HT-29 (cell line): ENCODE measurements around the gene HMGXB3. TPM values are rescaled to one million over a fixed set of nuclear protein-coding genes. Genes with fewer than 3 reads are reported as not detected.

Source experiments
- DNase-seq: peaks from one replicate; pipeline ENCODE4 v3.0.0-alpha.2; 2015; ENCODE audit warnings: low spot score
- total RNA-seq: library from RNA; depleted of rRNA; stranded (reverse); fragments of >200 nt; shearing (Covaris generic); gene quantifications from 2 replicates; pipeline ENCODE4 v1.2.3, GENCODE V29; 2014

Gene HMGXB3
- total RNA-seq, 1 experiment from 2014 or later: 53.6 TPM

DNA sequence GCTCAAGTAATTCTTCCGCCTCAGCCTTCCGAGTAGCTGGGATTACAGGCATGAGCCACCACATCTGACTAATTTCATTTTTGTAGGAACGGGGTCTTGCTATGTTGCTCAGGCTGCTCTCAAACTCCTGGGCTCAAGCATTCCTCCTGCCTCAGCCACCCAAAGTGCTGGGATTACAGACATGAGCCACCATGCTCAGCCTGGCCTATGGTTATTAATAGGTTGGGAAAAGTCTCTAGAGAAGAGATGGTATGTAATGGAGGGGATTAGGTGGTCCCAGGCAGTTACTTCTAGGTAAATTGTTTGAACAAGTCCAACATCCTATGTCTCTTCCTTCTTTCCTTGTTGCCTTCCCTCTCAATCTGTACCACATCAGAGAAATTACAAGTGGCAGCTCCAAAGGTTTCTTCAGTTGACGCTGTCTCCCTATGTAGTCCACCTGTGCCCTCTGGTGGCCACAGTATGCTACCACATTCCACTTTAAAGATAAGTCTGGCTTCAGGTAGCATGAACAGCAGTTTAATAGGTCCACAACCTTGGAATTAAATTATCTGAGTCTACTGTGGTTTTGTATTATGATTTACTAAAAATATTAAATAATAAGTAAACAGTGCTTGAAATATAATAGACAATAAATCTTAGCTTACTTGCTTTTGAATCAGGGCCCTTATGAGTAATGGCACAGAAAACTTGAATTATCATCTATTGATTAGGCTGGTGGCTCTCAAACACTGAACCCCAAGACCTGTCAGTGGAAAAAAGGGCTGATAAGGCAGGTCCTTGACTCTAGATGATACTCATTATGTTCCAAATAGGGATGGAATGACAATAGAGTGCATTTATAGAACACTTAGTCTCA is 9.8 kb upstream of the HMGXB3 start:
- DNase-seq: peak; percentile 83

DNA sequence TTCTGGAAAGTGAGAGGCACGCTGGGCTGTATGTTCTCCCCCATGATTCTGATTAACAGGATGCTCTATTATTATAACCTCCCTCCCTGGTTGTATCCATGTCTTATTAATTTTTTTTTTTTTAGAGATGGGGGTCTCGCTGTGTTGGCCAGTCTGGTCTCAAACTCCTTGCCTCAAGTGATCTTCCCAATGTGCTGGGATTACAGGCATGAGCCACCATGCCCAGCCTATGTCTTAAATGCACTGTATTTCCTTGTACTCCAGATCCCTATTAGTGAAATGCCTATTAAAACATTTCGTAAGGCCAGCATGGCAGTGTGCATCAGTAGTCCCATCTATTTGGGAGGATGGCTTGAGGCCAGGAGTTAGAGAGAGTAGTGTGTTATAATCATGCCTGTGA is 7.1 kb upstream of the HMGXB3 start:
- no peak for DNase-seq

GRCh38 chr5:149995385-149996204 is 4.9 kb upstream of the HMGXB3 start:
- DNase-seq: no peak

GRCh38 chr5:149996205-149996890 is 4.2 kb upstream of the HMGXB3 start:
- no peak for DNase-seq

DNA sequence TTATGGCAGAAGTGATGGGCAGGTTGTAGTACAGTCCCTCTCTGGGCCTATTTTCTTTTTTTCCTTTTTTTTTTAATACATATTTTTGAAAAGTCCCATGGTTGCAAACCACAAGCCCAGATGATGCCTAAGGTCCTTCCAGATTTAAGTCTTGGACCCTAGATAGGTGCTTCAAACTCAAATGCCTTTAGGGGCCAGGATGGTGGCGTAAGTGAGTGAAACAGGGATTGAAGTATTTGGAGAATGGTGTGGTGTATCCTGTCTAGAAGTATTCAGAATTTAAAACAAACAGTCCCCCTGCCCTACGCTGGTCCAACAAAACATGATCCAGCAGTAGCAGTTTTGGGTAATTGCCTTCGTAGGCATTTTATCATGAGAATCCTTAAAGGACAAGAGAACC is 2.3 kb upstream of the HMGXB3 start:
- DNase-seq: no peak

GRCh38 chr5:149999359-149999758 is 1.2 kb upstream of the HMGXB3 start:
- no peak for DNase-seq

DNA sequence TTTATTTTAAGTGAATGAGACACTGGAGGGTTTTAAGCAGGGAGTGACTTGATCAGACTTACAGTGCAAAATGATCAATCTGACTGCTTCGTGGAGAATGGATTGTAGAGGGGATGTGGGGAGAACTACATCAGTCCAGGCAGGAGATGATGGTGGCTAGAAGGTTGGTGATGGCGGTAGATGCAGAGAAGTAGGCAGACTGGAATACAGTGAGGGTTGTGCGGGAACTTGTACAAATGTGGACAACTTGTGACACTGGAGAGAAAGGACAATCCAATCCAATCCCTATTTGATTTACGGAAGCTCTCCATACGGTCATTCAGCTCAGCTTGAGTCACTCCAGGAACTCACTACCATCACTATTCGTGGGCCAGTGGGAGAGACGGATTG is 678 bp upstream of the HMGXB3 start:
- no peak for DNase-seq

- DNase-seq: peak; percentile 49
Observed at GRCh38 chr5:150000990-150001659, 586 bp downstream of the HMGXB3 start.

DNA sequence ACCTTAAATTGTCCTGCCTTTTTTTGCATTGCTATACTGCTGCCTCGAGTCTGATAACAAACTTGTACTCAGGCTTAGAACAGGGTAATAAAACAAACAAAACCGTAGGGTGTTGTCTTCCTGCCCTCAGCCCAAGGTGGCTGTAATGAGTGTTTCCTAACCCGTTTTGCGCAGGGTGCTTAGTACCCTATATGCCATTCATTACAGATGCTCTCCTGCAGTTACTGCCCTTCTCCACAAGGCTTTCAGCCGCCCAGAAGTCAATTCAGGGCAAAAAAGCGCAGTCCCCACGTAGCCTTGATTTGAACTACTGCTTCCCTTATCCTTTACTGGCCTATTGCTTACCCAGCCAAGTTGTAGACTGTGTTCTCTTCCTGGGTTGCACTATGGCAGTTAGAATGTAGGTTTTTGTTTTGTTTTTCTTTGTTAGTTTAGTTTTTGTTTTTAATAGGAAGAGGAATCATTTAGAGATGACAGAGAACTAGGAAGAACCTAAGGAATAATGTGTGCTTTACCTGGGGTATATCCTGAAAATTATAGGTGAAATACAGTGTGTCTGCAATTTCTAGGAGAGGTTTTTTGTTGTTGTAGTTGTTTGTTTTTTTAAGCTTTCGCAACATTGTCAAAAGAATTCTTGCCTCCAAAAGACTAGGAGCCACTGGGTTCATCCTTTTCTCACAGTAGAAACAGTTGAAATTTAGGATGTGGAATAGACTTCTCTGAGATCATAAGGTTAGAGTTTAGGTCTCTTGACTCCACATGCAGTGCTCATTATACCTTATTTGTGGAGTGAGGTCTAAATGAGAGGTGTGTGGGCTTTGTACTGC is 1.3 kb downstream of the HMGXB3 start:
- peak; percentile 82 for DNase-seq

DNA sequence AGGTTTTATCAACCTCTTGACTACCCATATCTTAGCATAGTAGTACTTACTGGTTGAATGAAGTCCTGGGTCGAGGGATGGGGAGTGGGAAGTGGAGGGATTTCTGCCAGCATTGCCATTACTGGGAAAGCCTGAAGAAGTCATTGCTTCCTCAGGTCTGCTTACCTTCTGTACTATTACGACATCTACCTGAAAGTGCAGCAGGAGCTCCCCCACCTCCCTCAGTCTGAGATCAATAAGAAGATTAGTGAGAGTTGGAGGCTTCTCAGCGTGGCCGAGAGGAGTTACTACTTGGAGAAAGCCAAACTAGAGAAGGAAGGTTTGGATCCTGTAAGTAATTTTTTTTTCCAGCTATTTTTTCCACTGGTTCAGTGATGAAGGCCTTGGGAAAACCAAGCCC is 5.8 kb downstream of the HMGXB3 start:
- DNase-seq: no peak

DNA sequence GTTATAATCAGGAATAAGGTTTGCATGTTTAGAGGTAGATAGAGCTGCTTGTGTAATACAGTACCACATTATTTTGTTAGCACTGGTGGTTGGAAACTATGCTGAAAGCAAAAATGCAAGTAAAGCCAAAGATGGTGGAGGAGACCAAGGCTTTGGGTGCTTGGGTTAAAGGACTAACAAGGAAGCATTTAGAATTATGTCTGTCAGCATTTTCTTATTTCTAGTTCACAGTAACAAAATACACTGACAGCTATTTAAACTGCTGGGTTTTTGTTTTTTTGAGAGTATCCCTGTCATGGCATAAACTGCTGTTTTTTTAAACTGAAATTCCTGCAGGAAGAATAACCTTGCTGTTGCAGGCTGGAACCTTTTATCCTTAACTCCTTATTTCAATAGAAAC is 6.5 kb downstream of the HMGXB3 start:
- no peak for DNase-seq

GRCh38 chr5:150009671-150010387 is 9.3 kb downstream of the HMGXB3 start:
- no peak for DNase-seq

DNA sequence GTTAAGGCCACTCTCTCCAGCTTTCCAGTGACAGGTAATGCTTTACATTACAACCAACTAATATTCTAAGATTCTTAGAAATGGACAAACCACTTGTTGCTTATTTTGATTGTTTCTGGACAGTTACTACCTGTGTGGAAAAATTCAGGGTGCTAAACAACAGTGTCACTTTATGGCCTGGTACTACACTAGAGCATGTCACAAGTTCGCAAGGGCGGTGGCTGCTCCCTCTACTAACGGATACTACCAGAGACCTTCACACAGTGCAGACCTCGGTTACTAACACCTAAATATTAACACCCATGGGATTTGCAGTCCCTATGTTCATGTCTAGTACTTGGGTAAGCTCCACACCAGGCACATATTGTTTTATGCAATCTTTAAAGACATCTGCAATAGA is 13.4 kb downstream of the HMGXB3 start:
- DNase-seq: no peak

GRCh38 chr5:150014456-150014855 is 13.9 kb downstream of the HMGXB3 start:
- DNase-seq: no peak

DNA sequence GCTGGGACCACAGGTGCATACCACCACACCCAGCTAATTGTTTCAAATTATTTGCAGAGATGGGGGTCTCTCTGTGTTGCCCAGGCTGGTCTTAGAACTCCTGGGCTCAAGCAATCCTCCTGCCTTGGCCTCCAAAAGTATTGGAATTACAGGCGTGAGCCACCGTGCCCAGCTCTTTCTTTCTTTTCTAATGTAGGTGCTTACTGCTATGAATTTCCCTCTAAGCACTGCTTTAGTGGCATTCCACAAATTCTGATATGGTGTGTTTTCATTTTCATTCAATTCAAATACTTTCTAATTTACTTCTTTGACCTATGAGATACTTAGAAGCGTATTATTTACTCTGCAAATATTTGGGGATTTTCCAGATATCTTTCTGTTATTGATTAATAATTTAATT is 14.9 kb downstream of the HMGXB3 start:
- no peak for DNase-seq

GRCh38 chr5:150016537-150016936 is 16.0 kb downstream of the HMGXB3 start:
- no peak for DNase-seq

GRCh38 chr5:150017226-150018005 is 16.9 kb downstream of the HMGXB3 start:
- DNase-seq: peak; percentile 23

DNA sequence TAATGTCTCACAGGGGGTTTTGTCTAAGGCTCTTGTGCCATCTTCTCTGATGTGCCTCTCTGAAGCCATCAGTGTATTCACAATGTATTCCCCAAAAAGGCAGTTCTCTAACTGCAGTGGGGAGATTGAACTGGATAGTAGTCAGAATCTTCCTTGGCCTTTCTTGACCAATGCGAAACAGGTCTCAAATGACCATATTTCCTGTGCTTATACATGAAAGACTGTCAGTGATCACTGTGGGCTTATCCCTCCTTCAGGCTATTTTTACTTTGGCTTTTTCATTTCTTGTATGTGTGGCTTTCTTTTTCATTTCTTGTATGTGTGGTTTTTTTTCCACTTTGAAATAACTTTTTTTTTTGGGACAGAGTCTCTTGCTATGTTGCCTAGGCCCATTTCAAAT is 19.7 kb downstream of the HMGXB3 start:
- DNase-seq: no peak

DNA sequence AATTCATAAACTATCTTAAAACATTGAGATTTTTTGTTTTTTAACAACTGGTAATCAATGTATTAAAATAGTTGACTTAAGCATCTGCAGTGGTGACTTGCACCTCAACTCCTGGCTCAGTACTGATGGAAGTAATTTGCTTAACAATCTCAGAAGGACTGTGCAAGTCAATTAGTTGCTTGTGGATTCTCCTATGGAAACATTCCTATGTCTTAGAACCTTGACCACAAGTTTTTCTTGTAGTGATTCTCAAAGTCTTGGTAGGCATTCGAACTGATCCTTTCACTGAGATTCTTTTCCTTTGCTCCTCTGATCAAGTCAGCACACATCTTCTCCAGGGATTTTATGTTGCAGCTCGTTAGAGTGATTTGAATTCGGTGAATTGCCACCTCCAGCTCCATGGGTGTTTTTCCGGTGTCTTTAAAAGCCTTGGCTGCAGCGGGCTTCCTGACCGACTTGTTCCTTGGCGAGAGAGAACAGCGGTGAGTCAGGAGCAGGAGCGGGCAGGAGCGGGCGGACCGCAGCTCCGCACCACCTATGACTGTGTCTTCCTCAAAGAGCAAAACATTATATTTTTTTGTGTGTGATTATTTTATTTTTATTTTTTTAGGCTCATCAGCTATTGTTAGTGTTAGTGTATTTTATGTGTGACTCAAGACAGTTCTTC is 21.1 kb downstream of the HMGXB3 start:
- peak; percentile 82 for DNase-seq
